ENCODE measurements around the gene OR1J4. TPM values are rescaled to one million over a fixed set of nuclear protein-coding genes. Genes with fewer than 3 reads are reported as not detected.

OR1J4 gene
- total and polyA plus RNA-seq, 4 donors = not detected

- Histone ChIP-seq H3K4me3 (ENCODE audit: low read depth, low read length) (no peak overlapping the region), H3K4me1 (ENCODE audit: control insufficient read depth, insufficient read depth, low read length) (no peaks in the 10 kb centered on the region), H3K36me3 (ENCODE audit: control insufficient read depth, insufficient read depth, low read length) (no peaks in the 10 kb centered on the region), H3K27me3 (ENCODE audit: control insufficient read depth, insufficient read depth, low read length) (no peaks in the 10 kb centered on the region), H3K27ac (ENCODE audit: low read depth, low read length) (no peak overlapping the region), H3K9me3 (ENCODE audit: control insufficient read depth, insufficient read depth, low read length) (no peaks in the 10 kb centered on the region)
- WGBS (ENCODE audit: insufficient coverage) = 88% methylated on average over 4 of the region's 4 CpGs
- no peak for DNase-seq (ENCODE audit: low read depth in 4 of 6, low spot score in 6 of 6)
Measured at GRCh38 chr9:122561446-122561845, 42.5 kb downstream of the OR1J4 start.

GRCh38 chr9:122562134-122562760, 43.3 kb downstream of the OR1J4 start:
- Histone ChIP-seq H3K36me3 (ENCODE audit: control insufficient read depth, insufficient read depth, low read length) (no peaks in the 10 kb centered on the region), H3K27ac (ENCODE audit: low read depth, low read length) (no peak overlapping the region), H3K27me3 (ENCODE audit: control insufficient read depth, insufficient read depth, low read length) (no peaks in the 10 kb centered on the region), H3K4me1 (ENCODE audit: control insufficient read depth, insufficient read depth, low read length) (no peaks in the 10 kb centered on the region), H3K4me3 (ENCODE audit: low read depth, low read length) (no peak overlapping the region), H3K9me3 (ENCODE audit: control insufficient read depth, insufficient read depth, low read length) (no peaks in the 10 kb centered on the region)
- 33% methylated on average over 5 of the region's 9 CpGs for WGBS (ENCODE audit: insufficient coverage)
- DNase-seq (ENCODE audit: low read depth in 4 of 6, low spot score in 6 of 6) = no peak

- Histone ChIP-seq H3K27me3 (ENCODE audit: control insufficient read depth, insufficient read depth, low read length) (no peaks in the 10 kb centered on the region), H3K9me3 (ENCODE audit: control insufficient read depth, insufficient read depth, low read length) (no peaks in the 10 kb centered on the region), H3K27ac (ENCODE audit: low read depth, low read length) (no peak overlapping the region), H3K4me1 (ENCODE audit: control insufficient read depth, insufficient read depth, low read length) (no peaks in the 10 kb centered on the region), H3K4me3 (ENCODE audit: low read depth, low read length) (no peak overlapping the region), H3K36me3 (ENCODE audit: control insufficient read depth, insufficient read depth, low read length) (no peaks in the 10 kb centered on the region)
- DNase-seq (ENCODE audit: low read depth in 4 of 6, low spot score in 6 of 6) = no peak
- WGBS (ENCODE audit: insufficient coverage) = 88% methylated on average over 4 of the region's 4 CpGs
Measured at GRCh38 chr9:122567901-122568300, 49.0 kb downstream of the OR1J4 start.

Other genes with a start within 250 kb of the OR1J4 start
- 1 to 10 TPM; 3.1 to 4.0 TPM for gene PTGS1, start 148.1 kb upstream of the OR1J4 start, total RNA-seq
- 1 to 10 TPM; 3.0 to 5.6 TPM for gene PTGS1, start 148.1 kb upstream of the OR1J4 start, polyA plus RNA-seq (ENCODE audit: insufficient read length in 2 of 2)
- not detected for gene OR1J1, start 41.2 kb upstream of the OR1J4 start, total RNA-seq
- gene OR1J1, start 41.2 kb upstream of the OR1J4 start, polyA plus RNA-seq (ENCODE audit: insufficient read length in 2 of 2) = not detected
- gene OR1J2, start 8.3 kb upstream of the OR1J4 start, total RNA-seq = not detected
- not detected for gene OR1J2, start 8.3 kb upstream of the OR1J4 start, polyA plus RNA-seq (ENCODE audit: insufficient read length in 2 of 2)
- gene OR1N1, start 8.2 kb downstream of the OR1J4 start, total RNA-seq = not detected
- gene OR1N1, start 8.2 kb downstream of the OR1J4 start, polyA plus RNA-seq (ENCODE audit: insufficient read length in 2 of 2) = not detected
- gene OR1N2, start 34.0 kb downstream of the OR1J4 start, total RNA-seq = not detected
- not detected for gene OR1N2, start 34.0 kb downstream of the OR1J4 start, polyA plus RNA-seq (ENCODE audit: insufficient read length in 2 of 2)
- gene OR1L8, start 64.2 kb downstream of the OR1J4 start, total RNA-seq = under 1 TPM in 1 of 2 donors, not detected in 1; 0.22 TPM
- under 1 TPM in 1 of 2 donors, not detected in 1; 0.26 TPM for gene OR1L8, start 64.2 kb downstream of the OR1J4 start, polyA plus RNA-seq (ENCODE audit: insufficient read length in 2 of 2)
- gene OR1Q1, start 95.6 kb downstream of the OR1J4 start, total RNA-seq = not detected
- gene OR1Q1, start 95.6 kb downstream of the OR1J4 start, polyA plus RNA-seq (ENCODE audit: insufficient read length in 2 of 2) = not detected
- not detected for gene OR1B1, start 138.5 kb downstream of the OR1J4 start, total RNA-seq
- gene OR1B1, start 138.5 kb downstream of the OR1J4 start, polyA plus RNA-seq (ENCODE audit: insufficient read length in 2 of 2) = not detected
- gene OR1L1, start 142.6 kb downstream of the OR1J4 start, total RNA-seq = not detected
- not detected for gene OR1L1, start 142.6 kb downstream of the OR1J4 start, polyA plus RNA-seq (ENCODE audit: insufficient read length in 2 of 2)
- not detected for gene OR1L3, start 156.0 kb downstream of the OR1J4 start, total RNA-seq
- not detected for gene OR1L3, start 156.0 kb downstream of the OR1J4 start, polyA plus RNA-seq (ENCODE audit: insufficient read length in 2 of 2)
- gene OR1L4, start 204.8 kb downstream of the OR1J4 start, total RNA-seq = not detected
- gene OR1L4, start 204.8 kb downstream of the OR1J4 start, polyA plus RNA-seq (ENCODE audit: insufficient read length in 2 of 2) = not detected
- gene OR1L6, start 223.2 kb downstream of the OR1J4 start, total RNA-seq = not detected
- not detected for gene OR1L6, start 223.2 kb downstream of the OR1J4 start, polyA plus RNA-seq (ENCODE audit: insufficient read length in 2 of 2)

Measured in spinal cord (tissue), 10 donors.